ENCODE results near the gene STX1A.

DNA sequence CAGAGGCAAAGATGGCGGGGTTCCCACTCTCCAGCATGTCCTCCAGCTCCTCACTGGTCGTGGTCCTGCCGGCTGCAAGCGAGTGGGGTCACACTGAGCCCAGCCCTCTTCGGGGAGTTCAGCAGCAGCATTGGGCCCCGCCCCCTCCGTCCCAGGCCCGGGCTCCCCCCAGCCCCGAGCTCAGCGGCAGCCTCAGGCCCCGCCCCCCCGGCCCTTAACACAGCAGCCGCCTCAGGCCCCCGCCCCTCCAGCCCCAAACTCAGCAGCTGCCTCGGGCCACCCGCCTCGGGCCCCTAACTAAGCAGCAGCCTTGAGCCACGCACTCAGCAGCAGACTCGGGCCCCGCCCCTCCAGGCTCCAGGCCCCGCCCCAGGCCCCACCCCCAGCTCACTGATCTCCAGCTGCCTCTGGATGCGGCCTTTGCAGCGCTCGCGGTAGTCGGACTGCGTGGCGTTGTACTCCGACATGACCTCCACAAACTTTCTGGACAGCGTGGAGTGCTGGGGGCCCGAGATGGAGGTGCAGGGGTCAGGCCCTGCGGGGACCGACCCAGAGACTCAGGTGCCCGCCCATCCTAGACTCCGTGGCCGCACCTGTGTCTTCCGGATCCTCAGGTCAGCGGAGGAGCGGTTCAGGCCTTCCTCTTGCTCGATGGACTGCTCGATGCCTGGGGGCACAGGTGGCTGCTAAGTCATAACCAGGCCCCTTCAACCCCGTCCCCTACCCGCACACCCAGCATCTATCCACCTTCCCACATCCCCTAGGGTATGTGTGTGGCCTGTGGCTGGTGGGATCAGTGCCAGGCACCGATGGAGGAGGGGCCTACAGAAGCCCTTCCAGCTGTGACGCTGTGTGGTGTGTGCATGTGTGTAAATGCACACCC lies 15.5 kb downstream of the STX1A start:
- TF ChIP-seq POLR2A (IDR thresholded peaks at IDR 0.05) = no peak
- TF ChIP-seq, protein P1, sequence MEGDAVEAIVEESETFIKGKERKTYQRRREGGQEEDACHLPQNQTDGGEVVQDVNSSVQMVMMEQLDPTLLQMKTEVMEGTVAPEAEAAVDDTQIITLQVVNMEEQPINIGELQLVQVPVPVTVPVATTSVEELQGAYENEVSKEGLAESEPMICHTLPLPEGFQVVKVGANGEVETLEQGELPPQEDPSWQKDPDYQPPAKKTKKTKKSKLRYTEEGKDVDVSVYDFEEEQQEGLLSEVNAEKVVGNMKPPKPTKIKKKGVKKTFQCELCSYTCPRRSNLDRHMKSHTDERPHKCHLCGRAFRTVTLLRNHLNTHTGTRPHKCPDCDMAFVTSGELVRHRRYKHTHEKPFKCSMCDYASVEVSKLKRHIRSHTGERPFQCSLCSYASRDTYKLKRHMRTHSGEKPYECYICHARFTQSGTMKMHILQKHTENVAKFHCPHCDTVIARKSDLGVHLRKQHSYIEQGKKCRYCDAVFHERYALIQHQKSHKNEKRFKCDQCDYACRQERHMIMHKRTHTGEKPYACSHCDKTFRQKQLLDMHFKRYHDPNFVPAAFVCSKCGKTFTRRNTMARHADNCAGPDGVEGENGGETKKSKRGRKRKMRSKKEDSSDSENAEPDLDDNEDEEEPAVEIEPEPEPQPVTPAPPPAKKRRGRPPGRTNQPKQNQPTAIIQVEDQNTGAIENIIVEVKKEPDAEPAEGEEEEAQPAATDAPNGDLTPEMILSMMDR (IDR thresholded peaks at IDR 0.05) = no peak

All from uterus (tissue), 2 donors.